Measurements from ENCODE around the gene HMGXB3.

HMGXB3 gene, protein sequence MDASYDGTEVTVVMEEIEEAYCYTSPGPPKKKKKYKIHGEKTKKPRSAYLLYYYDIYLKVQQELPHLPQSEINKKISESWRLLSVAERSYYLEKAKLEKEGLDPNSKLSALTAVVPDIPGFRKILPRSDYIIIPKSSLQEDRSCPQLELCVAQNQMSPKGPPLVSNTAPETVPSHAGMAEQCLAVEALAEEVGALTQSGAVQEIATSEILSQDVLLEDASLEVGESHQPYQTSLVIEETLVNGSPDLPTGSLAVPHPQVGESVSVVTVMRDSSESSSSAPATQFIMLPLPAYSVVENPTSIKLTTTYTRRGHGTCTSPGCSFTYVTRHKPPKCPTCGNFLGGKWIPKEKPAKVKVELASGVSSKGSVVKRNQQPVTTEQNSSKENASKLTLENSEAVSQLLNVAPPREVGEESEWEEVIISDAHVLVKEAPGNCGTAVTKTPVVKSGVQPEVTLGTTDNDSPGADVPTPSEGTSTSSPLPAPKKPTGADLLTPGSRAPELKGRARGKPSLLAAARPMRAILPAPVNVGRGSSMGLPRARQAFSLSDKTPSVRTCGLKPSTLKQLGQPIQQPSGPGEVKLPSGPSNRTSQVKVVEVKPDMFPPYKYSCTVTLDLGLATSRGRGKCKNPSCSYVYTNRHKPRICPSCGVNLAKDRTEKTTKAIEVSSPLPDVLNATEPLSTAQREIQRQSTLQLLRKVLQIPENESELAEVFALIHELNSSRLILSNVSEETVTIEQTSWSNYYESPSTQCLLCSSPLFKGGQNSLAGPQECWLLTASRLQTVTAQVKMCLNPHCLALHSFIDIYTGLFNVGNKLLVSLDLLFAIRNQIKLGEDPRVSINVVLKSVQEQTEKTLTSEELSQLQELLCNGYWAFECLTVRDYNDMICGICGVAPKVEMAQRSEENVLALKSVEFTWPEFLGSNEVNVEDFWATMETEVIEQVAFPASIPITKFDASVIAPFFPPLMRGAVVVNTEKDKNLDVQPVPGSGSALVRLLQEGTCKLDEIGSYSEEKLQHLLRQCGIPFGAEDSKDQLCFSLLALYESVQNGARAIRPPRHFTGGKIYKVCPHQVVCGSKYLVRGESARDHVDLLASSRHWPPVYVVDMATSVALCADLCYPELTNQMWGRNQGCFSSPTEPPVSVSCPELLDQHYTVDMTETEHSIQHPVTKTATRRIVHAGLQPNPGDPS (N-terminal part only)
- 75.9 to 128 (median 85.1) reads per million in 3 experiments for total RNA-seq

GRCh38 chr5:150000256-150000989 lies at the start of gene HMGXB3, which contains the start of gene TIGD6:
Gene HMGXB3, plus strand, starts transcription at chr5:150000739. Its CDS starts 4,114 bp downstream, at chr5:150004853.
Gene TIGD6, minus strand, starts transcription at chr5:150000654. Its CDS starts 4,306 bp downstream, at chr5:149996348.
- DNase-seq, result peak; percentile 77

- DNase-seq, result no peak
These were observed 49.3 kb upstream of the HMGXB3 start for GRCh38 chr5:149951138-149951749.

GRCh38 chr5:149953436-149954121 lies 47.0 kb upstream of the HMGXB3 start:
- DNase-seq, result no peak

DNA sequence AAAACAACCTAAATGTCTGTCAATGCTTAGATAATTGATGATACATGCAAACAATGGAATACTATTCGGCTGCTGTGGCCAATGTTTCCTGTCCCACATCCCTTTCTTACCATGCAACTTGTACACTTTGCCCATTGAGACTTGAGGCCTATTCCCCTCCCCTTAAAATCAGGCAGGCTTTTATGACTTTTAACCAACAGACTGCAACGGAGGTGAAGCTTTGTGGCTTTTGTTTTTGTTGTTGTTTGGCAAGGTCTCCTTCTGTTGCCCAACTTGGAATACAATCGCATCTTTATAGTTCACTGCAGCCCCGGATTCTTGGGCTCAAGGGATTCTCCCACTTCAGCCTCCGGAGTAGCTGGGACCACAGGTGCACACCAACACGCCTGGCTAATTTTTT lies 45.7 kb upstream of the HMGXB3 start:
- DNase-seq, result no peak

GRCh38 chr5:149956685-149957084 lies 43.9 kb upstream of the HMGXB3 start:
- DNase-seq, result no peak

GRCh38 chr5:149957855-149958254 lies 42.7 kb upstream of the HMGXB3 start:
- no peak for DNase-seq

- peak; percentile 29 for DNase-seq
These were observed 40.9 kb upstream of the HMGXB3 start for GRCh38 chr5:149959406-149960236.

DNA sequence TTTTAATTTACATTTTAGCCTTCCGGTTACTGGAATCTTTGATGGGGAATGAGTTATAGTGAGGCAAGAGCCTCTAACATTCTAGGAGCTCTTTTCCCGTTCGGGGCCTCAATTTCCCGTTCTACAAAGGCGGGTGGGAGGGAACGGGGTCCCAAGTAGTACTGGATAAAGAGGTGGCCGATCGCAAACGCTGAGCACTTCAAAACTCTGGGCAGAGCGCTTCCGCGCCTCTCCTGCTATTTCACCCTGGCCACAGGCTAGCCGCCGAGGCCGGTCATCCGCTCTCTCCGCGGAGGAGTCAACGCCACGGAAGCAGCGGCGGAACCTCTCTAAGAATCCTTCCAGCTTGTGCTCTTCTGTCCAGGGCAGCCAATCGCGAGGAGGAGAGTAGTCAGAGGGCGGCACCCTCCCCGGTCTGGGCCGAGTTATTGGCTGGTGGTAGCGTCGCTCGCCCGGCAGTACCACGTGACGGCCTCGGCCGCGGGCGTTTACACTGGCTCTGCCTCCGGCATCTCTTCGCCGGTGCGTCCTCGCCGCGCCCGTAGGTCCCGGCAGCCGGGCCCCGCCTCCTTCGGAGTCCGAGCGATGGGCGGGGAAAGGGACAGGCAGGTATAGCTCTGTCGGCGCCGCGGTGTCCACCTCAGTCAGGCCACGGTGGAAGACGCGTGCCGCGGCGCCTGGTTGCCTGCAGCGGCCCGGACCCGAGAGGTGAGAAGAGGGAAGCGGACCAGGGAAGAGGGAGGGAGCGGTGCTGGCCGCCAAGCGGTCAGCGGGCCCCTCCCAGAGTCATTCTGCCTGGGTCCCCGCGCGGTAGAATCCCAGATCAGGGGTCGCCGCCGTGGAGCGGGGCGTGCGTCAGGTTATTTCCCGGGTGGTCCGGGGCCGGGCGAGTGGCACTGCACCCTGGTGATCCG lies 40.0 kb upstream of the HMGXB3 start, which contains the start of gene SLC26A2:
Gene SLC26A2, plus strand, starts transcription at position 487 of the 914 bp plus-strand sequence. CDS start 16,895 bp downstream, outside the sequence.
- DNase-seq, result peak; percentile 91

- DNase-seq, result no peak
These were observed 39.3 kb upstream of the HMGXB3 start for GRCh38 chr5:149961186-149961685.

GRCh38 chr5:149961957-149962409 lies 38.6 kb upstream of the HMGXB3 start:
- DNase-seq, result no peak

- DNase-seq, result no peak
These were observed 37.8 kb upstream of the HMGXB3 start for GRCh38 chr5:149962601-149963300.

- DNase-seq, result no peak
These were observed 36.8 kb upstream of the HMGXB3 start for GRCh38 chr5:149963729-149964128.

- DNase-seq, result no peak
These were observed 33.6 kb upstream of the HMGXB3 start for GRCh38 chr5:149966946-149967345.

GRCh38 chr5:149969181-149969930 lies 31.2 kb upstream of the HMGXB3 start:
- DNase-seq, result no peak

- DNase-seq, result no peak
These were observed 25.1 kb upstream of the HMGXB3 start for GRCh38 chr5:149975409-149975808.

GRCh38 chr5:149979896-149980295 lies 20.6 kb upstream of the HMGXB3 start:
- no peak for DNase-seq

GRCh38 chr5:149981206-149981605 lies 19.3 kb upstream of the HMGXB3 start:
- no peak for DNase-seq
